Fibroblast of lung (primary cell): Measurements from ENCODE around the gene SH3GL2.

Experiments
- CTCF ChIP-seq, 2 donors: IDR thresholded peaks in 1 of 2; conservative IDR thresholded peaks in 1 of 2; 1 replicate in 1 of 2; 2 replicates in 1 of 2; pipeline ENCODE4 v1.5.1; 2011 to 2012; ENCODE audit warnings: low read length in 2 of 2, control low read depth in 1 of 2, inconsistent platforms in 1 of 2, low read depth in 1 of 2, mild to moderate bottlenecking in 1 of 2
- EZH2 ChIP-seq: IDR thresholded peaks from 2 replicates; pipeline ENCODE4 v1.5.1; 2012; ENCODE audit warnings: low read length, control low read depth, mild to moderate bottlenecking; ENCODE audit errors: missing control alignments

- no peak for TF ChIP-seq CTCF (conservative IDR thresholded peaks at IDR 0.05 in 1 of 2, IDR thresholded peaks at IDR 0.05 in 1 of 2; ENCODE audit: low read depth in 1 of 2, low read length in 2 of 2)
- no peak for TF ChIP-seq EZH2
Observed at GRCh38 chr9:17551023-17551422, 27.8 kb upstream of the SH3GL2 start.
